Measurements from ENCODE around the gene SPINK7.

SPINK7 gene

GRCh38 chr5:148336704-148337435 lies 24.6 kb downstream of the SPINK7 start:
- WGBS (ENCODE audit: extremely low coverage, insufficient coverage, insufficient read length), result no CpG with 5 or more reads among the region's 3 CpGs

GRCh38 chr5:148342371-148343045 lies 30.3 kb downstream of the SPINK7 start:
- Histone ChIP-seq H3K4me1 (ENCODE audit: control insufficient read depth in 1 of 2, insufficient read depth in 2 of 2, low read length in 2 of 2) (no peaks in the 10 kb centered on the region), H2BK120ac (ENCODE audit: insufficient read depth, low read length, poor library complexity) (no peak overlapping the region), H2AFZ (ENCODE audit: insufficient read depth, low read length, poor library complexity) (no peak overlapping the region), H3K27me3 (ENCODE audit: insufficient read depth, low read length) (no peaks in the 10 kb centered on the region), H3K27ac (ENCODE audit: low read depth, low read length) (no peak overlapping the region), H3K18ac (ENCODE audit: low read length) (no peak overlapping the region), H3K9me3 (ENCODE audit: insufficient read depth, low read depth, low read length) (no peaks in the 10 kb centered on the region), H4K12ac (ENCODE audit: low read depth, low read length) (no peak overlapping the region), H4K91ac (ENCODE audit: low read depth, low read length) (no peak overlapping the region), H3K23ac (ENCODE audit: low read length) (no peak overlapping the region), H2BK5ac (ENCODE audit: low read depth, low read length, poor library complexity) (no peak overlapping the region), H3K79me2 (ENCODE audit: control insufficient read depth, insufficient read depth, low read length, poor library complexity) (no peaks in the 10 kb centered on the region), H3K4me3 (ENCODE audit: low read depth, low read length) (no peak overlapping the region), H2BK12ac (ENCODE audit: low read length) (no peak overlapping the region), H3K4me2 (ENCODE audit: low read length) (no peak overlapping the region), H3K36me3 (ENCODE audit: control insufficient read depth in 1 of 2, insufficient read depth in 2 of 2, low read length in 2 of 2) (no peaks in the 10 kb centered on the region), H4K8ac (ENCODE audit: low read depth, low read length) (no peak overlapping the region), H3K4ac (ENCODE audit: low read depth, low read length) (no peak overlapping the region), H3K79me1 (ENCODE audit: low read length) (no peaks in the 10 kb centered on the region), H3K9ac (ENCODE audit: low read length) (no peak overlapping the region), H3K14ac (ENCODE audit: low read length) (no peak overlapping the region), H2AK5ac (ENCODE audit: low read length) (no peak overlapping the region)
- DNase-seq, result no peak
- no CpG with 5 or more reads among the region's 2 CpGs for WGBS (ENCODE audit: extremely low coverage, insufficient coverage, insufficient read length)

More at GRCh38 chr5:148336704-148337435, 24.6 kb downstream of the SPINK7 start:
- Histone ChIP-seq H2BK120ac (ENCODE audit: insufficient read depth, low read length, poor library complexity) (no peak overlapping the region), H3K18ac (ENCODE audit: low read length) (no peak overlapping the region), H3K4ac (ENCODE audit: low read depth, low read length) (no peak overlapping the region), H3K14ac (ENCODE audit: low read length) (no peak overlapping the region), H4K91ac (ENCODE audit: low read depth, low read length) (no peak overlapping the region), H3K27me3 (ENCODE audit: insufficient read depth, low read length) (no peaks in the 10 kb centered on the region), H3K9ac (ENCODE audit: low read length) (no peak overlapping the region), H2AFZ (ENCODE audit: insufficient read depth, low read length, poor library complexity) (no peak overlapping the region), H3K79me2 (ENCODE audit: control insufficient read depth, insufficient read depth, low read length, poor library complexity) (no peaks in the 10 kb centered on the region), H2BK12ac (ENCODE audit: low read length) (no peak overlapping the region), H3K23ac (ENCODE audit: low read length) (no peak overlapping the region), H3K4me3 (ENCODE audit: low read depth, low read length) (no peak overlapping the region), H3K4me2 (ENCODE audit: low read length) (no peak overlapping the region), H3K27ac (ENCODE audit: low read depth, low read length) (no peak overlapping the region), H4K12ac (ENCODE audit: low read depth, low read length) (no peak overlapping the region), H3K79me1 (ENCODE audit: low read length) (no peaks in the 10 kb centered on the region), H3K4me1 (ENCODE audit: control insufficient read depth in 1 of 2, insufficient read depth in 2 of 2, low read length in 2 of 2) (no peaks in the 10 kb centered on the region), H4K8ac (ENCODE audit: low read depth, low read length) (no peak overlapping the region), H3K36me3 (ENCODE audit: control insufficient read depth in 1 of 2, insufficient read depth in 2 of 2, low read length in 2 of 2) (no peaks in the 10 kb centered on the region), H2BK5ac (ENCODE audit: low read depth, low read length, poor library complexity) (no peak overlapping the region), H3K9me3 (ENCODE audit: insufficient read depth, low read depth, low read length) (no peaks in the 10 kb centered on the region), H2AK5ac (ENCODE audit: low read length) (no peak overlapping the region)
- DNase-seq, result no peak

DNA sequence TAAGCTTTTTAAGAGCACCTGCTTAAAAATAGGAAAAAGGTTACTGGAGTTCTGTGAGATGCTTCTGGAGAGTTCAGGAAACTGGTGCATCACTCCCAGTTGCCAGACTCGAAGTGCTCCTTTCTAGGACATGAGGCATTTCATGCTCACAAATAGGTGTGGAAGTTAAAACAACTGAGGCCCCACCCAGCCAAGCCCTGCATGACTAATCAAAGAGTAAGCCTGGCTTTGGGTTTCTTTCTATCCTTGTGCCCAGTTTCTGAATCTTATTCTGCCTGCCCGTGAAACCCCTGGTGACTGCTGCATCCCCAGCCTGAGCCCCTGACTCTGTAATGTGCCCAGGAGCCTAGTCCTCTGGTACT lies 30.8 kb downstream of the SPINK7 start:
- no peak overlapping the region for H3K4me2 ChIP-seq (ENCODE audit: low read length)
- no peak overlapping the region for H3K23ac ChIP-seq (ENCODE audit: low read length)
- H3K14ac ChIP-seq (ENCODE audit: low read length), result no peak overlapping the region
- no peak overlapping the region for H4K91ac ChIP-seq (ENCODE audit: low read depth, low read length)
- no peak overlapping the region for H4K12ac ChIP-seq (ENCODE audit: low read depth, low read length)
- DNase-seq, result peak in 1 of 2 donors; percentile 4
- H4K8ac ChIP-seq (ENCODE audit: low read depth, low read length), result no peak overlapping the region
- no peaks in the 10 kb centered on the region for H3K4me1 ChIP-seq (ENCODE audit: control insufficient read depth in 1 of 2, insufficient read depth in 2 of 2, low read length in 2 of 2)
- H3K9me3 ChIP-seq (ENCODE audit: insufficient read depth, low read depth, low read length), result no peaks in the 10 kb centered on the region
- no peak overlapping the region for H3K18ac ChIP-seq (ENCODE audit: low read length)
- no peaks in the 10 kb centered on the region for H3K79me2 ChIP-seq (ENCODE audit: control insufficient read depth, insufficient read depth, low read length, poor library complexity)
- H3K4ac ChIP-seq (ENCODE audit: low read depth, low read length), result no peak overlapping the region
- H2BK120ac ChIP-seq (ENCODE audit: insufficient read depth, low read length, poor library complexity), result no peak overlapping the region
- no peaks in the 10 kb centered on the region for H3K27me3 ChIP-seq (ENCODE audit: insufficient read depth, low read length)
- H2AK5ac ChIP-seq (ENCODE audit: low read length), result no peak overlapping the region
- H3K79me1 ChIP-seq (ENCODE audit: low read length), result no peaks in the 10 kb centered on the region
- H3K36me3 ChIP-seq (ENCODE audit: control insufficient read depth in 1 of 2, insufficient read depth in 2 of 2, low read length in 2 of 2), result no peaks in the 10 kb centered on the region
- no peak overlapping the region for H3K4me3 ChIP-seq (ENCODE audit: low read depth, low read length)
- H3K27ac ChIP-seq (ENCODE audit: low read depth, low read length), result no peak overlapping the region
- H2BK5ac ChIP-seq (ENCODE audit: low read depth, low read length, poor library complexity), result no peak overlapping the region
- no peak overlapping the region for H2BK12ac ChIP-seq (ENCODE audit: low read length)
- H2AFZ ChIP-seq (ENCODE audit: insufficient read depth, low read length, poor library complexity), result no peak overlapping the region
- no CpG with 5 or more reads among the region's 2 CpGs for WGBS (ENCODE audit: extremely low coverage, insufficient coverage, insufficient read length)
- no peak overlapping the region for H3K9ac ChIP-seq (ENCODE audit: low read length)

GRCh38 chr5:148343603-148344487 lies 31.6 kb downstream of the SPINK7 start:
- Histone ChIP-seq H3K79me2 (ENCODE audit: control insufficient read depth, insufficient read depth, low read length, poor library complexity) (no peaks in the 10 kb centered on the region), H3K79me1 (ENCODE audit: low read length) (no peaks in the 10 kb centered on the region), H3K9me3 (ENCODE audit: insufficient read depth, low read depth, low read length) (no peaks in the 10 kb centered on the region), H2AK5ac (ENCODE audit: low read length) (no peak overlapping the region), H3K18ac (ENCODE audit: low read length) (no peak overlapping the region), H3K23ac (ENCODE audit: low read length) (no peak overlapping the region), H3K9ac (ENCODE audit: low read length) (no peak overlapping the region), H2AFZ (ENCODE audit: insufficient read depth, low read length, poor library complexity) (no peak overlapping the region), H3K4ac (ENCODE audit: low read depth, low read length) (no peak overlapping the region), H3K36me3 (ENCODE audit: control insufficient read depth in 1 of 2, insufficient read depth in 2 of 2, low read length in 2 of 2) (no peaks in the 10 kb centered on the region), H3K4me2 (ENCODE audit: low read length) (no peak overlapping the region), H4K12ac (ENCODE audit: low read depth, low read length) (no peak overlapping the region), H4K8ac (ENCODE audit: low read depth, low read length) (no peak overlapping the region), H2BK5ac (ENCODE audit: low read depth, low read length, poor library complexity) (no peak overlapping the region), H3K27me3 (ENCODE audit: insufficient read depth, low read length) (no peaks in the 10 kb centered on the region), H3K4me1 (ENCODE audit: control insufficient read depth in 1 of 2, insufficient read depth in 2 of 2, low read length in 2 of 2) (no peaks in the 10 kb centered on the region), H2BK12ac (ENCODE audit: low read length) (no peak overlapping the region), H3K14ac (ENCODE audit: low read length) (no peak overlapping the region), H4K91ac (ENCODE audit: low read depth, low read length) (no peak overlapping the region), H2BK120ac (ENCODE audit: insufficient read depth, low read length, poor library complexity) (no peak overlapping the region), H3K27ac (ENCODE audit: low read depth, low read length) (no peak overlapping the region), H3K4me3 (ENCODE audit: low read depth, low read length) (no peak overlapping the region)
- no peak for DNase-seq
- no CpG with 5 or more reads among the region's 7 CpGs for WGBS (ENCODE audit: extremely low coverage, insufficient coverage, insufficient read length)
